Stomach (tissue), 4 donors: ENCODE measurements around the gene SPINT2.

Source experiments
- POLR2AphosphoS5 ChIP-seq, 3 donors: sonication (generic); formaldehyde crosslinking; IDR thresholded peaks; one replicate each; pipeline ENCODE4 v1.6.1; 2016; ENCODE audit warnings: antibody characterized with exemption in 3 of 3
- TF ChIP-seq, protein P1 (sequence below), 7 experiments: fragments of 450-650 bp in 4 of 7; fragments of 200-600 bp in 3 of 7; sonication (generic) in 3 of 7; IDR thresholded peaks; one replicate each; pipeline ENCODE4 v1.5.1; 2016 to 2019; ENCODE audit warnings: antibody characterized with exemption in 7 of 7, control low read depth in 2 of 7, mild to moderate bottlenecking in 1 of 7

DNA sequence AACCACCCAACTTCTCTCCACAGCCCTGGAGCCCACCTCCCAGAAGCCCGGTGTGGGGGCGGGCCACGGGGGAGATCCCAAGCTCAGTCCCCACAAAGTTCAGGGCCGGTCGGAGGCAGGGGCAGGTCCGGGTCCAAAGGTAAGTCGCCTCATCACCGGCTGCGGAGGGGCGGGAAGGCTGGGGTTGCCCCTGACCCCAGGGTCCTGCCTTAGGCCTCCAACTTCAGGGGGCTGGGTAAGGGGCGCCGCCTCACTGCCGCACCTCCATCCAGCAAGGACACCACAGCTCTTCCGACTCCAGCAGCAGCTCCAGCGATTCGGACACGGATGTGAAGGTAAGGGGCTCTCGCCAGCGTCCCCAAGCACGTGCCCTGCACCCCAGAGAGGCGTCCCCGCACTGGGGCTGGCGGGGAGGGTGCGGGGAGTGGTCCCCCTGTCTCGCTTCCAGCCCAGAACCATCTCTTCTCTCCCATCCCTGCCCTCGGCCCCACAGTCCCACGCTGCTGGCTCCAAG, 40.0 kb downstream of the SPINT2 start:
- TF ChIP-seq, protein P1, sequence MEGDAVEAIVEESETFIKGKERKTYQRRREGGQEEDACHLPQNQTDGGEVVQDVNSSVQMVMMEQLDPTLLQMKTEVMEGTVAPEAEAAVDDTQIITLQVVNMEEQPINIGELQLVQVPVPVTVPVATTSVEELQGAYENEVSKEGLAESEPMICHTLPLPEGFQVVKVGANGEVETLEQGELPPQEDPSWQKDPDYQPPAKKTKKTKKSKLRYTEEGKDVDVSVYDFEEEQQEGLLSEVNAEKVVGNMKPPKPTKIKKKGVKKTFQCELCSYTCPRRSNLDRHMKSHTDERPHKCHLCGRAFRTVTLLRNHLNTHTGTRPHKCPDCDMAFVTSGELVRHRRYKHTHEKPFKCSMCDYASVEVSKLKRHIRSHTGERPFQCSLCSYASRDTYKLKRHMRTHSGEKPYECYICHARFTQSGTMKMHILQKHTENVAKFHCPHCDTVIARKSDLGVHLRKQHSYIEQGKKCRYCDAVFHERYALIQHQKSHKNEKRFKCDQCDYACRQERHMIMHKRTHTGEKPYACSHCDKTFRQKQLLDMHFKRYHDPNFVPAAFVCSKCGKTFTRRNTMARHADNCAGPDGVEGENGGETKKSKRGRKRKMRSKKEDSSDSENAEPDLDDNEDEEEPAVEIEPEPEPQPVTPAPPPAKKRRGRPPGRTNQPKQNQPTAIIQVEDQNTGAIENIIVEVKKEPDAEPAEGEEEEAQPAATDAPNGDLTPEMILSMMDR (IDR thresholded peaks at IDR 0.05): no peak
- no peak for TF ChIP-seq POLR2AphosphoS5 (IDR thresholded peaks at IDR 0.05)
